H1 (cell line): ENCODE data around the gene USP7. TPM values are rescaled to one million over a fixed set of nuclear protein-coding genes. Genes with fewer than 3 reads are reported as not detected.

Source experiments
- CTCF ChIA-PET: fragments of 300-600 bp; sonication (Branson Sonifier 250); formaldehyde crosslinking; loops from one replicate; lab custom pipeline; 2021; ENCODE audit not compliant: partially characterized antibody; lab: Charles Lee
- POLR2A ChIA-PET: fragments of 300-600 bp; sonication (Branson Sonifier 250); formaldehyde crosslinking; loops from one replicate; lab custom pipeline; 2021; ENCODE audit warnings: inconsistent platforms; ENCODE audit not compliant: partially characterized antibody; lab: Charles Lee
- DNase-seq, 2 experiments: peaks; one replicate each; pipeline versions ENCODE4 v3.0.0 to v3.0.0-alpha.2; 2010 to 2022; ENCODE audit warnings: low spot score in 2 of 2, low read depth in 1 of 2, mixed read lengths in 1 of 2
- FAIRE-seq: peaks from 2 replicates; lab custom pipeline; 2011; peaks lifted over from hg19 to GRCh38; lab: Jason Lieb, UNC
- H2AFZ ChIP-seq: 2 replicates; pipeline ENCODE4 v1.8.1; 2012; ENCODE audit warnings: low read length, inconsistent platforms
- H2AK5ac ChIP-seq: 2 replicates; pipeline ENCODE4 v1.6.1; 2013; ENCODE audit warnings: low read depth, low read length
- H2BK120ac ChIP-seq: replicated peaks from 2 replicates; pipeline ENCODE3; 2013; ENCODE audit warnings: low read depth, low read length, inconsistent platforms
- H2BK12ac ChIP-seq: 2 replicates; pipeline ENCODE4 v1.6.1; 2013; ENCODE audit warnings: low read depth, low read length
- H2BK15ac ChIP-seq: 2 replicates; pipeline ENCODE4 v1.6.1; 2013; ENCODE audit warnings: low read length
- H2BK20ac ChIP-seq: 2 replicates; pipeline ENCODE4 v1.6.1; 2013; ENCODE audit warnings: low read length
- H2BK5ac ChIP-seq: 2 replicates; pipeline ENCODE4 v1.6.1; 2013; ENCODE audit warnings: low read depth, low read length
- H3K14ac ChIP-seq: 2 replicates; pipeline ENCODE4 v1.6.1; 2013; ENCODE audit warnings: inconsistent platforms; ENCODE audit not compliant: insufficient read length
- H3K18ac ChIP-seq: 2 replicates; pipeline ENCODE4 v1.6.1; 2013; ENCODE audit warnings: low read length; ENCODE audit errors: extremely low read depth
- H3K23ac ChIP-seq: 2 replicates; pipeline ENCODE4 v1.6.1; 2013; ENCODE audit warnings: inconsistent platforms; ENCODE audit not compliant: insufficient read length
- H3K23me2 ChIP-seq: 2 replicates; pipeline ENCODE4 v1.6.1; 2013; ENCODE audit warnings: low read depth, low read length
- H3K27ac ChIP-seq: 2 replicates; pipeline ENCODE4 v1.6.1; 2011; ENCODE audit warnings: low read depth, low read length, inconsistent platforms
- H3K27me3 ChIP-seq, 4 experiments: replicated peaks in 1 of 4; 1 replicate in 1 of 4; 2 replicates in 3 of 4; pipeline versions ENCODE4 v1.6.1 to v1.8.1; 2011 to 2013; ENCODE audit warnings: low read length in 3 of 4, mild to moderate bottlenecking in 3 of 4, inconsistent platforms in 2 of 4, mixed read lengths in 2 of 4, moderate library complexity in 1 of 4; ENCODE audit not compliant: control insufficient read depth in 3 of 4, insufficient read depth in 3 of 4; ENCODE audit errors: extremely low read depth in 1 of 4
- H3K36me3 ChIP-seq, 4 experiments: 2 replicates each; pipeline versions ENCODE4 v1.6.1 to v1.8.1; 2011 to 2013; ENCODE audit warnings: mild to moderate bottlenecking in 4 of 4, low read length in 3 of 4, moderate library complexity in 2 of 4, control low read depth in 1 of 4, inconsistent platforms in 1 of 4; ENCODE audit not compliant: insufficient read depth in 4 of 4, control insufficient read depth in 2 of 4
- H3K4ac ChIP-seq: replicated peaks from 2 replicates; pipeline ENCODE3; 2013; ENCODE audit warnings: low read length, low read depth, mixed read lengths, inconsistent platforms; ENCODE audit not compliant: insufficient read length
- H3K4me1 ChIP-seq, 4 experiments: replicated peaks in 1 of 4; 1 replicate in 1 of 4; 2 replicates in 3 of 4; pipeline versions ENCODE4 v1.6.1 to v1.8.1; 2011 to 2013; ENCODE audit warnings: low read length in 3 of 4, inconsistent platforms in 2 of 4, mixed read lengths in 1 of 4; ENCODE audit not compliant: insufficient read depth in 4 of 4, control insufficient read depth in 3 of 4
- H3K4me2 ChIP-seq, 2 experiments: 2 replicates each; pipeline versions ENCODE4 v1.6.1 to v1.8.1; 2011 to 2013; ENCODE audit warnings: low read depth in 2 of 2, low read length in 2 of 2, control low read depth in 1 of 2, inconsistent platforms in 1 of 2, mild to moderate bottlenecking in 1 of 2; ENCODE audit not compliant: insufficient read depth in 1 of 2
- H3K4me3 ChIP-seq, 4 experiments: fragments of 200-600, 300-600 bp in 1 of 4; sonication (generic), shearing (Covaris generic), sonication (Bioruptor Twin) in 1 of 4; 2 replicates each; pipeline versions ENCODE4 v1.5.1 to v1.8.1; 2011 to 2016; ENCODE audit warnings: low read length in 4 of 4, low read depth in 3 of 4, control low read depth in 2 of 4, inconsistent platforms in 2 of 4, mild to moderate bottlenecking in 2 of 4, mixed read lengths in 1 of 4, moderate library complexity in 1 of 4; ENCODE audit not compliant: insufficient read depth in 2 of 4; ENCODE audit errors: extremely low read depth in 1 of 4
- H3K56ac ChIP-seq: replicated peaks from 2 replicates; pipeline ENCODE3; 2013; ENCODE audit warnings: low read depth, mild to moderate bottlenecking, mixed read lengths, low read length, inconsistent platforms; ENCODE audit not compliant: insufficient read length
- H3K79me1 ChIP-seq: 2 replicates; pipeline ENCODE4 v1.6.1; 2013; ENCODE audit warnings: low read depth, low read length, control low read depth
- H3K79me2 ChIP-seq, 2 experiments: 2 replicates each; pipeline versions ENCODE4 v1.6.1 to v1.8.1; 2012 to 2013; ENCODE audit warnings: low read length in 2 of 2, mild to moderate bottlenecking in 2 of 2, inconsistent platforms in 1 of 2; ENCODE audit not compliant: insufficient read depth in 2 of 2, control insufficient read depth in 1 of 2
- H3K9ac ChIP-seq, 4 experiments: replicated peaks in 1 of 4; 1 replicate in 1 of 4; 2 replicates in 3 of 4; pipeline versions ENCODE4 v1.6.1 to v1.8.1; 2011 to 2013; ENCODE audit warnings: low read depth in 3 of 4, low read length in 3 of 4, control low read depth in 2 of 4, mild to moderate bottlenecking in 2 of 4, moderate library complexity in 2 of 4, inconsistent platforms in 1 of 4; ENCODE audit errors: extremely low read depth in 1 of 4
- H3K9me3 ChIP-seq, 2 experiments: 2 replicates each; pipeline versions ENCODE4 v1.6.1 to v1.8.1; 2012 to 2013; ENCODE audit warnings: mild to moderate bottlenecking in 2 of 2, moderate library complexity in 2 of 2, control low read depth in 1 of 2, inconsistent platforms in 1 of 2, low read depth in 1 of 2, low read length in 1 of 2, mixed read lengths in 1 of 2; ENCODE audit not compliant: insufficient read depth in 2 of 2
- H4K20me1 ChIP-seq, 2 experiments: replicated peaks in 1 of 2; 2 replicates each; pipeline versions ENCODE3 to v1.8.1; 2011 to 2013; ENCODE audit warnings: inconsistent platforms in 2 of 2, low read length in 2 of 2, mild to moderate bottlenecking in 1 of 2; ENCODE audit not compliant: insufficient read depth in 2 of 2, control insufficient read depth in 1 of 2
- H4K5ac ChIP-seq: 2 replicates; pipeline ENCODE4 v1.6.1; 2013; ENCODE audit warnings: low read length, low read depth, mixed read lengths, inconsistent platforms; ENCODE audit not compliant: insufficient read length
- H4K8ac ChIP-seq: 2 replicates; pipeline ENCODE4 v1.8.0; 2013; ENCODE audit warnings: mild to moderate bottlenecking, moderate library complexity, low read length, inconsistent platforms; ENCODE audit not compliant: insufficient read depth; ENCODE audit errors: extremely low read depth
- H4K91ac ChIP-seq: replicated peaks from 2 replicates; pipeline ENCODE3; 2013; ENCODE audit warnings: low read length, mixed read lengths, inconsistent platforms; ENCODE audit not compliant: insufficient read length
- CREB1 ChIP-seq: IDR thresholded peaks from 2 replicates; pipeline ENCODE4 v1.6.1; 2012; ENCODE audit warnings: inconsistent platforms
- E2F6 ChIP-seq: IDR thresholded peaks from 2 replicates; pipeline ENCODE4 v1.6.1; 2012; ENCODE audit warnings: inconsistent platforms
- EZH2 ChIP-seq: fragments of 200-600 bp; sonication (generic); IDR thresholded peaks from 2 replicates; pipeline ENCODE4 v1.7.1; 2012; ENCODE audit warnings: low read depth, mild to moderate bottlenecking, moderate library complexity, low read length, inconsistent platforms; ENCODE audit not compliant: severe bottlenecking
- GABPA ChIP-seq: IDR thresholded peaks from 2 replicates; pipeline ENCODE4 v1.6.1; 2011; ENCODE audit warnings: mild to moderate bottlenecking, low read length, moderate library complexity, borderline replicate concordance; ENCODE audit not compliant: insufficient read depth
- HDAC6 ChIP-seq: IDR thresholded peaks from one replicate; pipeline ENCODE4 v1.7.1; 2012; ENCODE audit warnings: low read depth, mild to moderate bottlenecking, inconsistent platforms, low read length, moderate library complexity
- JUND ChIP-seq: IDR thresholded peaks from 2 replicates; pipeline ENCODE4 v1.6.1; 2011; ENCODE audit warnings: mild to moderate bottlenecking, improper control_type of control experiment, low read length
- MAFK ChIP-seq: IDR thresholded peaks from 2 replicates; pipeline ENCODE4 v1.6.1; 2012; ENCODE audit warnings: low read depth, mild to moderate bottlenecking, improper control_type of control experiment, low read length
- NANOG ChIP-seq: IDR thresholded peaks from 2 replicates; pipeline ENCODE4 v1.6.1; 2011; ENCODE audit warnings: low read length, low read depth, mild to moderate bottlenecking, inconsistent platforms; ENCODE audit not compliant: insufficient read depth, poor library complexity, severe bottlenecking
- RAD21 ChIP-seq, 2 experiments: IDR thresholded peaks in 1 of 2; conservative IDR thresholded peaks in 1 of 2; 2 replicates each; pipeline ENCODE4 v1.6.1; 2011; ENCODE audit warnings: low read depth in 2 of 2, low read length in 2 of 2, improper control_type of control experiment in 1 of 2, inconsistent platforms in 1 of 2, mild to moderate bottlenecking in 1 of 2, moderate library complexity in 1 of 2
- RFX5 ChIP-seq: IDR thresholded peaks from 2 replicates; pipeline ENCODE4 v1.6.1; 2011; ENCODE audit warnings: low read depth, low read length, improper control_type of control experiment, borderline replicate concordance
- RXRA ChIP-seq: IDR thresholded peaks from 2 replicates; pipeline ENCODE4 v1.6.1; 2011; ENCODE audit warnings: low read depth, mild to moderate bottlenecking, low read length, moderate library complexity; ENCODE audit not compliant: insufficient read depth
- SAP30 ChIP-seq: fragments of 300-600 bp; sonication (generic); IDR thresholded peaks from 2 replicates; pipeline ENCODE4 v1.7.1; 2012; ENCODE audit warnings: low read length, moderate library complexity, mild to moderate bottlenecking, inconsistent platforms; ENCODE audit not compliant: insufficient read depth, insufficient replicate concordance
- ZNF274 ChIP-seq: IDR thresholded peaks from 2 replicates; pipeline ENCODE4 v1.7.0; 2012; ENCODE audit warnings: low read length, borderline replicate concordance; ENCODE audit errors: extremely low read depth
- WGBS, 2 experiments: shearing (Covaris generic) in 1 of 2; methylation state at CpG; one replicate each; pipeline versions ENCODE4 v1.1.6 to v1.1.7; 2013 to 2015; ENCODE audit warnings: low lambda C conversion rate in 2 of 2, mixed read lengths in 2 of 2, inconsistent platforms in 1 of 2, low coverage in 1 of 2, missing lambda C conversion rate in 1 of 2; ENCODE audit not compliant: insufficient replicate concordance in 2 of 2, insufficient coverage in 1 of 2, insufficient read length in 1 of 2; ENCODE audit errors: extremely low coverage in 1 of 2, missing lambda C conversion rate in 1 of 2; 5-methylcytosine and 5-hydroxymethylcytosine counted together
- polyA plus RNA-seq, 7 experiments: library from polyadenylated mRNA; depleted of rRNA in 3 of 7; stranded (reverse) in 5 of 7; unstranded in 2 of 7; fragments of >200 nt in 5 of 7; fragments of 200-250 nt in 2 of 7; gene quantifications; 1 replicate in 5 of 7; 2 replicates in 1 of 7; 4 replicates in 1 of 7; pipeline versions ENCODE4 v1.2.1 to v1.2.3, GENCODE V29; 2011 to 2013; ENCODE audit warnings: missing spikeins in 2 of 7, mixed read lengths in 2 of 7
- total RNA-seq: library from RNA; stranded (reverse); fragmentation: NEBNext Ultra II Directional; extraction: Animal tissue kit (Norgen Biotek cat#: 25700); gene quantifications from 2 replicates; pipeline ENCODE4 v1.2.1, GENCODE V29; 2021

The USP7 gene
- total and polyA plus RNA-seq, 2 of the 8 experiments (the other 6 are each of a cell fraction or from before 2014, with no cell fraction given), result 21.3 to 211 TPM

GRCh38 chr16:8926827-8927226, 36.9 kb downstream of the USP7 start:
- Histone ChIP-seq H3K56ac (no peak overlapping the region), H3K4me3 (no peak overlapping the region), H4K20me1 (peaks cover 22 to 44% of the 10 kb centered on the region in 2 experiments), H3K14ac (no peak overlapping the region), H2AK5ac (no peak overlapping the region), H3K36me3 (peaks cover 11 to 41% (median 20%) of the 10 kb centered on the region in 4 experiments; a peak in 7 of 8 replicates), H4K5ac (no peak overlapping the region), H4K91ac (no peak overlapping the region), H2BK15ac (no peak overlapping the region), H3K27ac (no peak overlapping the region), H2BK5ac (no peak overlapping the region), H3K79me2 (peaks cover 28 to 81% of the 10 kb centered on the region in 2 experiments), H2BK12ac (no peak overlapping the region), H4K8ac (no peak overlapping the region; the same call in 1 of the 2 replicates), H3K9me3 (no peaks in the 10 kb centered on the region), H3K79me1 (peaks cover 23% of the 10 kb centered on the region), H3K18ac (no peak overlapping the region), H3K9ac (no peak overlapping the region), H2BK20ac (no peak overlapping the region), H2AFZ (no peak overlapping the region), H3K27me3 (no peaks in the 10 kb centered on the region), H3K4me2 (no peak overlapping the region), H3K23ac (no peak overlapping the region), H3K4ac (no peak overlapping the region), H3K23me2 (no peaks in the 10 kb centered on the region), H3K4me1 (peaks cover 0 to 2% (median 2%) of the 10 kb centered on the region in 4 experiments; a peak in 6 of 7 replicates), H2BK120ac (no peak overlapping the region)
- FAIRE-seq, result no peak
- 95% methylated on average over 11 of the region's 11 CpGs; no CpG with 5 or more reads in 1 of the 2 experiments for WGBS, 2 experiments
- CTCF ChIA-PET, result interaction anchor here (1.0 to 7.6 kb wide), 6 partner anchors 10 to 86 kb away, joined by 3 to 33 read pairs (median 4); no protein-coding TSS in a partner anchor
- no peak for DNase-seq
- POLR2A ChIA-PET, result no interaction called here
- TF ChIP-seq GABPA (no peak), RFX5 (no peak), MAFK (no peak), RAD21 (IDR thresholded peaks at IDR 0.05 in 1 of 2, conservative IDR thresholded peaks at IDR 0.05 in 1 of 2; ENCODE audit: low read depth in 2 of 2, low read length in 2 of 2) (no peak), SAP30 (no peak), JUND (no peak), RXRA (no peak), E2F6 (no peak), ZNF274 (no peak), CREB1 (no peak), EZH2 (no peak), NANOG (no peak), HDAC6 (no peak)
